ENCODE measurements around the gene ACBD6.

DNA sequence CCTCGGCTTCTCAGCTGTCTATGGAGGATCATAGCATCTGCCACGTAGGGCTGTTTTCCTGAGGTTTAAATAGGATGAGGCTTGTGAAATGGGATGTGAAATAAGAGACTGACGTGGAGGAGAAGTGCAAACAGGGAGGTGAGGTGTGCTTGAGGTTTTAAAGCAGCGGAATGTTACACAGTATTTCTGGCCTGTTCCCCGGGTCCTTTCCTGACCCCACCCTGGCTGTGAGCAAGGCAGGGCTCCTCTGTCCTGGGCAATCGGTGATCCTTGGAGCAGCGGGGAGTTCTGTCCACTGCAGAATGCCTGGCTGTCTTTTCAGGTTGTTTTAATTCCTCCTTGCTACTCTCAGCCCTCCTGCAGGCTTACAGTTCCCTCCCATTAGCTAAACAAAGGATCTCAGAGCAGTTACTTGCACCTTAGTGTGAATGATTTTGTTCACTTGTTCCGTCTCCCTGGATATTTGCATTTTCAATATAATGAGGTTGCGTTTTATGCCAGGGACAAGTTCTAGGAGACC, 233.8 kb downstream of the ACBD6 start:
- TF ChIP-seq POLR2A (IDR thresholded peaks at IDR 0.05), result no peak
- TF ChIP-seq, protein P1, sequence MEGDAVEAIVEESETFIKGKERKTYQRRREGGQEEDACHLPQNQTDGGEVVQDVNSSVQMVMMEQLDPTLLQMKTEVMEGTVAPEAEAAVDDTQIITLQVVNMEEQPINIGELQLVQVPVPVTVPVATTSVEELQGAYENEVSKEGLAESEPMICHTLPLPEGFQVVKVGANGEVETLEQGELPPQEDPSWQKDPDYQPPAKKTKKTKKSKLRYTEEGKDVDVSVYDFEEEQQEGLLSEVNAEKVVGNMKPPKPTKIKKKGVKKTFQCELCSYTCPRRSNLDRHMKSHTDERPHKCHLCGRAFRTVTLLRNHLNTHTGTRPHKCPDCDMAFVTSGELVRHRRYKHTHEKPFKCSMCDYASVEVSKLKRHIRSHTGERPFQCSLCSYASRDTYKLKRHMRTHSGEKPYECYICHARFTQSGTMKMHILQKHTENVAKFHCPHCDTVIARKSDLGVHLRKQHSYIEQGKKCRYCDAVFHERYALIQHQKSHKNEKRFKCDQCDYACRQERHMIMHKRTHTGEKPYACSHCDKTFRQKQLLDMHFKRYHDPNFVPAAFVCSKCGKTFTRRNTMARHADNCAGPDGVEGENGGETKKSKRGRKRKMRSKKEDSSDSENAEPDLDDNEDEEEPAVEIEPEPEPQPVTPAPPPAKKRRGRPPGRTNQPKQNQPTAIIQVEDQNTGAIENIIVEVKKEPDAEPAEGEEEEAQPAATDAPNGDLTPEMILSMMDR (IDR thresholded peaks at IDR 0.05), result no peak
